MM.1S (cell line): Measurements from ENCODE around the gene CENPX.

Experiments
- DNase-seq: peaks from one replicate; pipeline ENCODE4 v3.0.0-alpha.2; 2015
- H2AFZ ChIP-seq: fragments of 300-600 bp; sonication (generic); 2 replicates; pipeline ENCODE4 v1.6.0; 2016; ENCODE audit warnings: antibody characterized with exemption, low read length
- H3F3A ChIP-seq: fragments of 300-600 bp; sonication (generic); 2 replicates; pipeline ENCODE4 v1.6.1; 2016; ENCODE audit warnings: mild to moderate bottlenecking, antibody characterized with exemption, low read length, moderate library complexity, mixed read lengths; ENCODE audit not compliant: insufficient read depth
- H3K27ac ChIP-seq: fragments of 300-600 bp; sonication (generic); 2 replicates; pipeline ENCODE4 v1.5.1; 2016; ENCODE audit warnings: mild to moderate bottlenecking, low read length
- H3K27me3 ChIP-seq: fragments of 300-600 bp; sonication (generic); replicated peaks from 2 replicates; pipeline ENCODE4 v1.6.0; 2016; ENCODE audit warnings: low read length; ENCODE audit not compliant: insufficient read depth
- H3K36me3 ChIP-seq: fragments of 300-600 bp; sonication (generic); replicated peaks from 2 replicates; pipeline ENCODE4 v1.6.1; 2016; ENCODE audit warnings: mild to moderate bottlenecking, low read length, mixed read lengths; ENCODE audit not compliant: insufficient read depth
- H3K4me1 ChIP-seq: fragments of 300-600 bp; sonication (generic); 2 replicates; pipeline ENCODE4 v1.6.1; 2016; ENCODE audit warnings: low read length, mixed read lengths
- H3K4me2 ChIP-seq: fragments of 300-600 bp; sonication (generic); 2 replicates; pipeline ENCODE4 v1.6.0; 2016; ENCODE audit warnings: low read depth, low read length
- H3K4me3 ChIP-seq: fragments of 300-600 bp; sonication (generic); 2 replicates; pipeline ENCODE4 v1.5.1; 2016; ENCODE audit warnings: low read length, mixed read lengths
- H3K79me2 ChIP-seq: fragments of 300-600 bp; sonication (generic); 2 replicates; pipeline ENCODE4 v1.6.1; 2016; ENCODE audit warnings: mixed run types, low read length, mixed read lengths
- H3K9ac ChIP-seq: fragments of 300-600 bp; sonication (generic); 2 replicates; pipeline ENCODE4 v1.6.1; 2016; ENCODE audit warnings: low read length, mixed read lengths
- H3K9me2 ChIP-seq: fragments of 300-600 bp; sonication (generic); replicated peaks from 2 replicates; pipeline ENCODE4 v1.6.1; 2016; ENCODE audit warnings: mild to moderate bottlenecking, low read length, mixed read lengths; ENCODE audit not compliant: insufficient read depth
- H3K9me3 ChIP-seq: fragments of 300-600 bp; sonication (generic); replicated peaks from 2 replicates; pipeline ENCODE4 v1.6.1; 2016; ENCODE audit warnings: mild to moderate bottlenecking, low read length, mixed read lengths; ENCODE audit not compliant: insufficient read depth
- H4K20me1 ChIP-seq: fragments of 300-600 bp; sonication (generic); 2 replicates; pipeline ENCODE4 v1.6.1; 2016; ENCODE audit warnings: mild to moderate bottlenecking, low read length, moderate library complexity, mixed read lengths; ENCODE audit not compliant: insufficient read depth
- EZH2 ChIP-seq: fragments of 300-600 bp; sonication (generic); optimal IDR thresholded peaks from 2 replicates; pipeline ENCODE3; 2017; ENCODE audit warnings: low read depth, mild to moderate bottlenecking, antibody characterized with exemption, low read length, mixed read lengths
- EZH2phosphoT487 ChIP-seq: fragments of 300-600 bp; sonication (generic); IDR thresholded peaks from 2 replicates; pipeline ENCODE4 v1.6.1; 2018; ENCODE audit warnings: antibody characterized with exemption, low read length
- TF ChIP-seq, protein P1 (sequence below): fragments of 300-600 bp; sonication (generic); IDR thresholded peaks from 2 replicates; pipeline ENCODE4 v1.5.1; 2016; ENCODE audit warnings: antibody characterized with exemption, low read length, mixed read lengths

The CENPX gene

GRCh38 chr17:82016061-82016874 is 6.4 kb downstream of the CENPX start:
- Histone ChIP-seq H3K9me3 (no peaks in the 10 kb centered on the region), H3K27ac (no peak overlapping the region), H2AFZ (no peak overlapping the region), H3F3A (0 out of 2 replicates have a peak, but pooled peaks cover under 1% of the 10 kb centered on the region), H4K20me1 (no peaks in the 10 kb centered on the region), H3K27me3 (no peaks in the 10 kb centered on the region), H3K9ac (no peak overlapping the region), H3K9me2 (no peaks in the 10 kb centered on the region), H3K4me2 (no peak overlapping the region), H3K4me3 (no peak overlapping the region), H3K36me3 (no peaks in the 10 kb centered on the region), H3K79me2 (peaks cover 13% of the 10 kb centered on the region), H3K4me1 (0 out of 2 replicates have a peak, but pooled peaks cover 1% of the 10 kb centered on the region)
- TF ChIP-seq EZH2 (no peak), EZH2phosphoT487 (no peak)
- TF ChIP-seq, protein P1, sequence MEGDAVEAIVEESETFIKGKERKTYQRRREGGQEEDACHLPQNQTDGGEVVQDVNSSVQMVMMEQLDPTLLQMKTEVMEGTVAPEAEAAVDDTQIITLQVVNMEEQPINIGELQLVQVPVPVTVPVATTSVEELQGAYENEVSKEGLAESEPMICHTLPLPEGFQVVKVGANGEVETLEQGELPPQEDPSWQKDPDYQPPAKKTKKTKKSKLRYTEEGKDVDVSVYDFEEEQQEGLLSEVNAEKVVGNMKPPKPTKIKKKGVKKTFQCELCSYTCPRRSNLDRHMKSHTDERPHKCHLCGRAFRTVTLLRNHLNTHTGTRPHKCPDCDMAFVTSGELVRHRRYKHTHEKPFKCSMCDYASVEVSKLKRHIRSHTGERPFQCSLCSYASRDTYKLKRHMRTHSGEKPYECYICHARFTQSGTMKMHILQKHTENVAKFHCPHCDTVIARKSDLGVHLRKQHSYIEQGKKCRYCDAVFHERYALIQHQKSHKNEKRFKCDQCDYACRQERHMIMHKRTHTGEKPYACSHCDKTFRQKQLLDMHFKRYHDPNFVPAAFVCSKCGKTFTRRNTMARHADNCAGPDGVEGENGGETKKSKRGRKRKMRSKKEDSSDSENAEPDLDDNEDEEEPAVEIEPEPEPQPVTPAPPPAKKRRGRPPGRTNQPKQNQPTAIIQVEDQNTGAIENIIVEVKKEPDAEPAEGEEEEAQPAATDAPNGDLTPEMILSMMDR = no peak
- no peak for DNase-seq

DNA sequence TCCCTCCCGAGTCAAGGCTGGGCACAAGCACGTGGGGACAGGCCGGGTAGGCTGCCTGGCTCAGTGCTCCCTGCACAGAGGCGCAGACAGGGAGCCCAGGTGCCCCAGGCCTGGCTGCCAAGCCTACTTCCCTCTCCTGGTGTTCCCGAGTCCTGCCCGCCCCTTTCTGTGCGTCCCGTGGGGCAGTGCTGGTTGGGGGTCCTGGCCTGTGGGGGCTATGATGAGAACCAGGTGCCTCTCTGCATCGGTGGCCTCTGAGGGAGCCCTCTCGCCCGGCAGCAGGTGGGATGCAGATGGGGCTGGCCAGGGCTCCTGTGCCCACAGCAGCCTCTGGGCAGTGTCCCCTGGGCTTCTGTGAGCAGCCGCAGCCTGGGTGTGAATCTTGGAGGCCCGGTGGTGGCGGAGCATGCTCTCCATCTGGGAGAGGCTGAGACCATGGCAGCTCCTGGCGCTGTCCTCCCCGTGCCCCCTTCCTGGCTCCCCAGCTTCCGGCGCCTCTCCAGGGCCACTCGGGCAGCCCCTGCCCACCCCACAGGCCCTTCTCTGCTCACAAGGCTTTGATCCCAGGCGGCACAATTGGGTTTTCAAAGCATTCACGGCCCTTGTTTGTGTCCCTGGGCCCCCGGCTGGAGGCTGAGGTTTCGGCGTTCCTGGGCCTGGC is 7.2 kb downstream of the CENPX start:
- Histone ChIP-seq H3K79me2 (peaks cover 5% of the 10 kb centered on the region; the same call in 1 of the 2 replicates), H3K9me2 (no peaks in the 10 kb centered on the region), H3K9me3 (no peaks in the 10 kb centered on the region), H3K27me3 (no peaks in the 10 kb centered on the region), H3K4me2 (no peak overlapping the region), H3K27ac (no peak overlapping the region), H3F3A (no peaks in the 10 kb centered on the region), H3K4me1 (no peaks in the 10 kb centered on the region), H2AFZ (no peak overlapping the region), H4K20me1 (no peaks in the 10 kb centered on the region), H3K9ac (no peak overlapping the region), H3K36me3 (no peaks in the 10 kb centered on the region), H3K4me3 (no peak overlapping the region)
- DNase-seq = no peak
- TF ChIP-seq, protein P1 = no peak
- no peak for TF ChIP-seq EZH2
- TF ChIP-seq EZH2phosphoT487 = no peak

- H3K9me2 ChIP-seq = no peaks in the 10 kb centered on the region
- H3F3A ChIP-seq = no peaks in the 10 kb centered on the region
- H4K20me1 ChIP-seq = no peaks in the 10 kb centered on the region
- H3K9ac ChIP-seq = no peak overlapping the region
- no peaks in the 10 kb centered on the region for H3K27me3 ChIP-seq
- no peaks in the 10 kb centered on the region for H3K4me1 ChIP-seq
- no peak overlapping the region for H3K4me2 ChIP-seq
- no peak overlapping the region for H3K4me3 ChIP-seq
- H3K27ac ChIP-seq = no peak overlapping the region
- DNase-seq = no peak
- H3K36me3 ChIP-seq = no peaks in the 10 kb centered on the region
- no peaks in the 10 kb centered on the region for H3K9me3 ChIP-seq
- no peak overlapping the region for H2AFZ ChIP-seq
- H3K79me2 ChIP-seq = no peaks in the 10 kb centered on the region
- TF ChIP-seq EZH2phosphoT487 = no peak
- TF ChIP-seq EZH2 = no peak
- TF ChIP-seq, protein P1 = no peak
Measured at GRCh38 chr17:82014971-82015310, 7.7 kb downstream of the CENPX start.
